Keratinocyte (primary cell): ENCODE results near the gene SDF2. TPM values are rescaled to one million over a fixed set of nuclear protein-coding genes. Genes with fewer than 3 reads are reported as not detected.

ENCODE experiments used
- DNase-seq: peaks from one replicate; pipeline ENCODE4 v3.0.0-alpha.2; 2011; ENCODE audit warnings: low read depth, missing footprints, low spot score
- FAIRE-seq: peaks from 2 replicates; lab custom pipeline; 2011; peaks lifted over from hg19 to GRCh38; lab: Jason Lieb, UNC
- H2AFZ ChIP-seq: 2 replicates; pipeline ENCODE4 v1.6.0; 2012; ENCODE audit warnings: low read length, control low read depth, inconsistent platforms; ENCODE audit not compliant: control insufficient read depth
- H3K27ac ChIP-seq: 2 replicates; pipeline ENCODE4 v1.5.1; 2011; ENCODE audit warnings: low read length; ENCODE audit not compliant: control insufficient read depth, insufficient read depth
- H3K27me3 ChIP-seq: 3 replicates; pipeline ENCODE4 v1.6.0; 2011; ENCODE audit warnings: low read length; ENCODE audit not compliant: control insufficient read depth, insufficient read depth; ENCODE audit errors: extremely low read depth
- H3K36me3 ChIP-seq, 2 experiments: 2 replicates in 1 of 2; 3 replicates in 1 of 2; pipeline ENCODE4 v1.5.1; 2011; ENCODE audit warnings: low read length in 2 of 2, mild to moderate bottlenecking in 1 of 2; ENCODE audit not compliant: control insufficient read depth in 2 of 2, insufficient read depth in 2 of 2; ENCODE audit errors: extremely low read depth in 1 of 2
- H3K4me1 ChIP-seq: 3 replicates; pipeline ENCODE4 v1.5.1; 2011; ENCODE audit warnings: low read length; ENCODE audit not compliant: control insufficient read depth, insufficient read depth; ENCODE audit errors: extremely low read depth
- H3K4me2 ChIP-seq: 3 replicates; pipeline ENCODE4 v1.6.0; 2011; ENCODE audit warnings: low read depth, low read length; ENCODE audit not compliant: control insufficient read depth, insufficient read depth; ENCODE audit errors: extremely low read depth
- H3K4me3 ChIP-seq, 3 experiments: fragments of 200-600 bp in 1 of 3; sonication (generic) in 1 of 3; 2 replicates in 2 of 3; 3 replicates in 1 of 3; pipeline ENCODE4 v1.5.1; 2011 to 2016; ENCODE audit warnings: low read length in 3 of 3, mild to moderate bottlenecking in 3 of 3, control low read depth in 2 of 3, inconsistent platforms in 1 of 3, low read depth in 1 of 3, mixed read lengths in 1 of 3, mixed run types in 1 of 3, moderate library complexity in 1 of 3; ENCODE audit not compliant: control insufficient read depth in 2 of 3, insufficient read depth in 2 of 3; ENCODE audit errors: extremely low read depth in 1 of 3
- H3K79me2 ChIP-seq: 2 replicates; pipeline ENCODE4 v1.6.0; 2012; ENCODE audit warnings: low read length; ENCODE audit not compliant: control insufficient read depth, insufficient read depth
- H3K9ac ChIP-seq: 3 replicates; pipeline ENCODE4 v1.6.0; 2011; ENCODE audit warnings: low read length; ENCODE audit not compliant: control insufficient read depth, insufficient read depth; ENCODE audit errors: extremely low read depth
- H3K9me1 ChIP-seq: 3 replicates; pipeline ENCODE4 v1.6.0; 2011; ENCODE audit warnings: low read length; ENCODE audit not compliant: control insufficient read depth, insufficient read depth; ENCODE audit errors: extremely low read depth
- H3K9me3 ChIP-seq: 2 replicates; pipeline ENCODE4 v1.5.1; 2012; ENCODE audit warnings: low read depth, low read length; ENCODE audit not compliant: control insufficient read depth
- H4K20me1 ChIP-seq: 3 replicates; pipeline ENCODE4 v1.6.0; 2011; ENCODE audit warnings: low read length; ENCODE audit not compliant: control insufficient read depth, insufficient read depth; ENCODE audit errors: extremely low read depth
- EZH2 ChIP-seq: IDR thresholded peaks from one replicate; pipeline ENCODE4 v1.6.1; 2012; ENCODE audit warnings: inconsistent platforms, mild to moderate bottlenecking, low read length, moderate library complexity
- dilution Hi-C: fragments of 300-500 bp; cut with MboI; formaldehyde crosslinking; loops from one replicate; pipeline ENCODE4 v1.7.0; 2020; ENCODE audit warnings: low sequenced_read_pairs; ENCODE audit not compliant: extremely low pct_ligation_motif_present
- polyA plus RNA-seq, 5 experiments: library from polyadenylated mRNA; depleted of rRNA in 3 of 5; stranded (reverse) in 3 of 5; stranded (forward) in 1 of 5; unstranded in 1 of 5; fragments of >200 nt; gene quantifications; 1 replicate in 1 of 5; 2 replicates in 3 of 5; 3 replicates in 1 of 5; pipeline versions ENCODE4 v1.2.1 to v1.2.3, GENCODE V29; 2011 to 2012; ENCODE audit warnings: missing spikeins in 2 of 5, low read depth in 1 of 5, low replicate concordance in 1 of 5
- TF ChIP-seq, protein P1 (sequence below), 3 experiments: IDR thresholded peaks in 1 of 3; conservative IDR thresholded peaks in 1 of 3; optimal IDR thresholded peaks in 1 of 3; 2 replicates in 2 of 3; 3 replicates in 1 of 3; pipeline versions ENCODE3 to v1.5.1; 2011; ENCODE audit warnings: low read length in 3 of 3, mild to moderate bottlenecking in 3 of 3, moderate library complexity in 2 of 3, control low read depth in 1 of 3, inconsistent platforms in 1 of 3; ENCODE audit not compliant: insufficient read depth in 2 of 3; ENCODE audit errors: extremely low read depth in 1 of 3

The SDF2 gene
- polyA plus RNA-seq, 1 donor (not counting 4 experiments of a cell fraction or from before 2014, with no cell fraction given): 61.5 TPM

DNA sequence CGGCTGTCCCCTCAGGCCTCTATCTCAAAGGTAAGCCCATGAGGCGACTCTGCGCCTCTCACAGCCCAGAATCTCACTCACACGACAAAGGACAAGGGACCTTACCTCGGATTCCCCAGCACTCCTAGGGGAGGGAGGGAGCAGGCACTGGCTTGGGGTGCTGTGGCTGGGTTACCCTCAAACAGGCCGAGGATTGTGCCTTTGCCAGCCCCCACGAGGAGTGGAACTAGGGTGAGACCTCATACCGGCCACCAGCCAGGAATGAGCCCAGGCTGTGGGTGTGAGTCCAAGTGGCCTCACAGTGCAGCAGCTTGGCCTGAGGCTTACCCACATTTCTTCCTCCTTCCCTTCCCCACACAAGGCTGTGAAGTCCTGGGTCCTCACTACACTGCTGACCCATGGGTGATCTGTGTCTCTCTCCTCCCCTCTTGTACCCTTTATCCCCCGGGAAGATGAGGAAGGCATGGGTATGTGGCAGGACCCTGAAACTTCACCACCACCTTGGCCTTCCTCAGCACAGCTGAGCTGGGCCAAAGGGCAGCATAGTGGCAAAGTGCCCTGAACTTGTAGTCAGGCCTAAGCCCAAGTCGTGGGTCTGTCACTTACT is 44.1 kb upstream of the SDF2 start:
- peaks cover 17 to 23% of the 10 kb centered on the region in 2 experiments for H3K36me3 ChIP-seq
- no peaks in the 10 kb centered on the region for H3K79me2 ChIP-seq
- FAIRE-seq (no peak), DNase-seq (no peak)
- H3K9me3 ChIP-seq: no peaks in the 10 kb centered on the region
- H3K9ac ChIP-seq: no peak overlapping the region
- H3K4me2 ChIP-seq: no peak overlapping the region
- H3K9me1 ChIP-seq: no peaks in the 10 kb centered on the region
- no peaks in the 10 kb centered on the region for H4K20me1 ChIP-seq
- H2AFZ ChIP-seq: no peak overlapping the region
- H3K4me1 ChIP-seq: peaks cover 3% of the 10 kb centered on the region
- H3K27ac ChIP-seq: no peak overlapping the region
- dilution Hi-C loops: no loop called here
- no peak for TF ChIP-seq EZH2
- TF ChIP-seq, protein P1, sequence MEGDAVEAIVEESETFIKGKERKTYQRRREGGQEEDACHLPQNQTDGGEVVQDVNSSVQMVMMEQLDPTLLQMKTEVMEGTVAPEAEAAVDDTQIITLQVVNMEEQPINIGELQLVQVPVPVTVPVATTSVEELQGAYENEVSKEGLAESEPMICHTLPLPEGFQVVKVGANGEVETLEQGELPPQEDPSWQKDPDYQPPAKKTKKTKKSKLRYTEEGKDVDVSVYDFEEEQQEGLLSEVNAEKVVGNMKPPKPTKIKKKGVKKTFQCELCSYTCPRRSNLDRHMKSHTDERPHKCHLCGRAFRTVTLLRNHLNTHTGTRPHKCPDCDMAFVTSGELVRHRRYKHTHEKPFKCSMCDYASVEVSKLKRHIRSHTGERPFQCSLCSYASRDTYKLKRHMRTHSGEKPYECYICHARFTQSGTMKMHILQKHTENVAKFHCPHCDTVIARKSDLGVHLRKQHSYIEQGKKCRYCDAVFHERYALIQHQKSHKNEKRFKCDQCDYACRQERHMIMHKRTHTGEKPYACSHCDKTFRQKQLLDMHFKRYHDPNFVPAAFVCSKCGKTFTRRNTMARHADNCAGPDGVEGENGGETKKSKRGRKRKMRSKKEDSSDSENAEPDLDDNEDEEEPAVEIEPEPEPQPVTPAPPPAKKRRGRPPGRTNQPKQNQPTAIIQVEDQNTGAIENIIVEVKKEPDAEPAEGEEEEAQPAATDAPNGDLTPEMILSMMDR (optimal IDR thresholded peaks at IDR 0.05 in 1 of 3, IDR thresholded peaks at IDR 0.05 in 1 of 3, conservative IDR thresholded peaks at IDR 0.05 in 1 of 3; ENCODE audit: extremely low read depth in 1 of 3, insufficient read depth in 2 of 3, low read length in 3 of 3): no peak
- H3K4me3 ChIP-seq: no peak overlapping the region
- H3K27me3 ChIP-seq: no peaks in the 10 kb centered on the region

DNA sequence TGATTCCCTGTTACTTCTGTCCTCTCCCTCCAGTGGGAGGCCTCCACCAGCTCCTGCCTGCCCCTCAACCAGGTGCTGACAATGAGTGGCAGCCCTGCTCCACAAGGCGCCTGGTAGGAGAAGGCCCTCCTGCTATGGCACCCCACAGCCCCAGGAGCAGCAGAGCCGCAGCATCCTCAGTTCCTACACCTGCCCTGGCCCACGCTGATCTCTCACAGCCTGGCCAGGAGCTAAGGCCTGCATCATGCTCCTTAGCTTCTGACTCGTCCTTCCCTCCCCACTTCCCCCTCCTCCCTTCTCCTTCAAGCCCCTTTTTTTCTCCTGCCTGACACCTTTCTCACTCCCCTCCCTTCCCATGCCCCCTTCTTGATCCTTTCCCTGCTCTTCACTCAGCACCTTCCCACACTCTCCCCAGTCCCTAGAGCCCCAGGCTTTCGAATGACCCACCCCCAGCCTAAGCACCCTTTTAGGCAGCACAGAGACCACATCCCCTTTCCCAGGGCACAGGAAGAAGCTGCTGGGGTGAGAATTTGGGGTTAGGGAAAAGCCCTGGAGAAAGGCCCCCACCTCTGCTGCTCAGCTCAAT is 43.5 kb upstream of the SDF2 start:
- FAIRE-seq: no peak
- no peak overlapping the region for H3K9ac ChIP-seq

More for the DNA sequence above, 43.5 kb upstream of the SDF2 start:
- Histone ChIP-seq H3K9me3 (no peaks in the 10 kb centered on the region), H3K27me3 (no peaks in the 10 kb centered on the region), H2AFZ (no peak overlapping the region), H3K79me2 (no peaks in the 10 kb centered on the region), H4K20me1 (no peaks in the 10 kb centered on the region), H3K36me3 (peaks cover 21 to 29% of the 10 kb centered on the region in 2 experiments), H3K4me3 (no peak overlapping the region), H3K4me1 (no peaks in the 10 kb centered on the region), H3K4me2 (no peak overlapping the region), H3K9me1 (no peaks in the 10 kb centered on the region), H3K27ac (no peak overlapping the region)
- DNase-seq: no peak
- dilution Hi-C loops: no loop called here
- no peak for TF ChIP-seq EZH2
- TF ChIP-seq, protein P1 (optimal IDR thresholded peaks at IDR 0.05 in 1 of 3, IDR thresholded peaks at IDR 0.05 in 1 of 3, conservative IDR thresholded peaks at IDR 0.05 in 1 of 3; ENCODE audit: extremely low read depth in 1 of 3, insufficient read depth in 2 of 3, low read length in 3 of 3): no peak
